ENCODE data around the gene PPP6R2.

The PPP6R2 gene

GRCh38 chr22:50434849-50435248 is 91.7 kb downstream of the PPP6R2 start:
- peak; percentile 55 for DNase-seq (ENCODE audit: low spot score)
- H3K36me3 ChIP-seq (ENCODE audit: low read depth): peaks cover 53% of the 10 kb centered on the region
- H3K4me3 ChIP-seq (ENCODE audit: severe bottlenecking): no peak overlapping the region
- H3K27me3 ChIP-seq (ENCODE audit: insufficient read depth, poor library complexity, severe bottlenecking): no peaks in the 10 kb centered on the region
- no peak for ATAC-seq (ENCODE audit: low read depth)
- H3K4me1 ChIP-seq (ENCODE audit: insufficient read depth, poor library complexity, severe bottlenecking): no peaks in the 10 kb centered on the region
- TF ChIP-seq, protein P1, sequence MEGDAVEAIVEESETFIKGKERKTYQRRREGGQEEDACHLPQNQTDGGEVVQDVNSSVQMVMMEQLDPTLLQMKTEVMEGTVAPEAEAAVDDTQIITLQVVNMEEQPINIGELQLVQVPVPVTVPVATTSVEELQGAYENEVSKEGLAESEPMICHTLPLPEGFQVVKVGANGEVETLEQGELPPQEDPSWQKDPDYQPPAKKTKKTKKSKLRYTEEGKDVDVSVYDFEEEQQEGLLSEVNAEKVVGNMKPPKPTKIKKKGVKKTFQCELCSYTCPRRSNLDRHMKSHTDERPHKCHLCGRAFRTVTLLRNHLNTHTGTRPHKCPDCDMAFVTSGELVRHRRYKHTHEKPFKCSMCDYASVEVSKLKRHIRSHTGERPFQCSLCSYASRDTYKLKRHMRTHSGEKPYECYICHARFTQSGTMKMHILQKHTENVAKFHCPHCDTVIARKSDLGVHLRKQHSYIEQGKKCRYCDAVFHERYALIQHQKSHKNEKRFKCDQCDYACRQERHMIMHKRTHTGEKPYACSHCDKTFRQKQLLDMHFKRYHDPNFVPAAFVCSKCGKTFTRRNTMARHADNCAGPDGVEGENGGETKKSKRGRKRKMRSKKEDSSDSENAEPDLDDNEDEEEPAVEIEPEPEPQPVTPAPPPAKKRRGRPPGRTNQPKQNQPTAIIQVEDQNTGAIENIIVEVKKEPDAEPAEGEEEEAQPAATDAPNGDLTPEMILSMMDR (IDR thresholded peaks at IDR 0.05; ENCODE audit: poor library complexity, severe bottlenecking): no peak
- no peaks in the 10 kb centered on the region for H3K9me3 ChIP-seq (ENCODE audit: severe bottlenecking)
- no peak overlapping the region for H3K27ac ChIP-seq (ENCODE audit: poor library complexity, severe bottlenecking)

DNA sequence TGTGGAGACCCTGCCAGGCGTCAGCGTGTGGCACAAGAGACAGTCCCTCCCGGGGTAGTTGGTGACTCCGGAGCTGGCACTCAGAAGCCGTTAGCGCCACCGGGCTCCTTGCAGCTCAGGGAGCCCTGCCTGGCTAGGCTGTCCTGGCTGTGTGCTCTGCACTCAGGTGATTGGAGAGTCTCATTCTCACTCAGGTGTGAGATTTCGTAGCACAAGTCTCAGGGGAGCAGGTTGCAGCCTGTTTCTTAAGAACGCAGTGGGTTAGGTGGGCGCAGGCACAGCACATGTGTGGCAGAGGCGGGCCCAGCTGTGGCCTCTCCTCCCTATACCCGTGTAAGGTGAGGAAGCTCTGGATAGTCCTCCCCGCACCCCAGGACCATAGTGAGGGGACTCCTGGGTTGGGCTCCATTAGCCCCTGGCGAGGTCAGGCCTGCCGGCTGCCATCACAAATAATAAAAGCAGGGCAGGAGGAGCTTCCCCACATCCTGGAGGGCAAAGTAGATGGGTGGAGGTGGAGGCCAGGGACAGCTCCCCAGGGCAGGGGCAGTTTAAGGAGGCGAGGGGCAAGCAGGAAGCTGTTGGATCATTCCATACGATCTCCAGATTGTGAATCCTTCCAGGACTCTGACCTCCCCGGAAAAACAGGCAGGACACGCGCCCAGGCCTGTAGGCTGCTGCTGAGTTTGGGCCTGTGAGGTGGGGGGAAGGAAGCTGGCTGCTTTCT is 92.3 kb downstream of the PPP6R2 start:
- Histone ChIP-seq H3K36me3 (ENCODE audit: low read depth) (peaks cover 53% of the 10 kb centered on the region), H3K4me3 (ENCODE audit: severe bottlenecking) (no peak overlapping the region), H3K4me1 (ENCODE audit: insufficient read depth, poor library complexity, severe bottlenecking) (no peaks in the 10 kb centered on the region), H3K9me3 (ENCODE audit: severe bottlenecking) (no peaks in the 10 kb centered on the region), H3K27me3 (ENCODE audit: insufficient read depth, poor library complexity, severe bottlenecking) (no peaks in the 10 kb centered on the region), H3K27ac (ENCODE audit: poor library complexity, severe bottlenecking) (peak overlapping the region; percentile 28)
- TF ChIP-seq, protein P1 (IDR thresholded peaks at IDR 0.05; ENCODE audit: poor library complexity, severe bottlenecking): no peak
- DNase-seq (ENCODE audit: low spot score) (peak; percentile 51), ATAC-seq (ENCODE audit: low read depth) (peak; percentile 49)

DNA sequence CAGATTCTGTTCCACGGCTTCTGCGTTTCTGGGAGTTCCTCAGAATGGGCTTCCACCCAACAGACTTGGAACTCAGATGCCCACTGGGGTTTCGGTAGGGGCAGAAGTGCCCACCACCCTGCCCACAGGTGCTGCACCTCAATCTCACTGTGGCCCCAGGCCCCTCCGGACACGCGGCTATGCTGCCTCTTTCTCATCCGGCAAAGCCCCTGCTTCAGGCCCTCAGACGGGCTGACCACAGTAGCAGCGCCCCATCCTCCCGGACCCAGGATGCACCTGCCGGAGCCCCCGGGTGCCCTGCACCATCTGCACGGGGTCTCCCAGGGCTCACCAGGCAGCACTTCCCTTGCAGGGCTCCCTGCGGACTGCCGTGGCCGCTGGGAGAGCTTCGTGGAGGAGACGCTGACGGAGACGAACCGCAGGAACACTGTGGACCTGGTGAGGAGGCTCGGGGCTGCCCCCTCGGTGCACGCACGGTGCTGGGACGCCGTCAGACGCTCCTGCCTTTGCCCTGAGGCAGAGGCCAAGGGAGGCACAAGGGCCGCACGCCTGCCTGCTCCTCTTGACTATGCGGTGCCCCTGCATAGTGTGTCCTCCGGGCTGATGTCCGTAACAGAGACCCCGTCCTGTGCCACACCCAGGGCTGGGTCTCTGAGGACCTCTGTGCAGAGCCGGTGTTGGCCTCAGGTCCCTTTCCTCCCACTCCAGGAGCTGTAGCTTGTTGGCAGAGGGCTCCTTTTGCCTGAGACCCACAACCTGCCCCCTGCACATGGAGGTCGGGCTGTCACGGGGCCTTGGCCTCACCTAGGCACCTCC is 93.1 kb downstream of the PPP6R2 start:
- Histone ChIP-seq H3K36me3 (ENCODE audit: low read depth) (peaks cover 55% of the 10 kb centered on the region), H3K4me1 (ENCODE audit: insufficient read depth, poor library complexity, severe bottlenecking) (no peaks in the 10 kb centered on the region), H3K9me3 (ENCODE audit: severe bottlenecking) (no peaks in the 10 kb centered on the region), H3K27me3 (ENCODE audit: insufficient read depth, poor library complexity, severe bottlenecking) (no peaks in the 10 kb centered on the region), H3K27ac (ENCODE audit: poor library complexity, severe bottlenecking) (peak overlapping the region; percentile 28), H3K4me3 (ENCODE audit: severe bottlenecking) (no peak overlapping the region)
- DNase-seq (ENCODE audit: low spot score) (peak; percentile 65), ATAC-seq (ENCODE audit: low read depth) (no peak)
- TF ChIP-seq, protein P1 (IDR thresholded peaks at IDR 0.05; ENCODE audit: poor library complexity, severe bottlenecking): no peak

GRCh38 chr22:50436841-50437341 is 93.8 kb downstream of the PPP6R2 start:
- Histone ChIP-seq H3K27ac (ENCODE audit: poor library complexity, severe bottlenecking) (no peak overlapping the region), H3K4me3 (ENCODE audit: severe bottlenecking) (no peak overlapping the region), H3K4me1 (ENCODE audit: insufficient read depth, poor library complexity, severe bottlenecking) (no peaks in the 10 kb centered on the region), H3K9me3 (ENCODE audit: severe bottlenecking) (no peaks in the 10 kb centered on the region), H3K36me3 (ENCODE audit: low read depth) (peaks cover 48% of the 10 kb centered on the region), H3K27me3 (ENCODE audit: insufficient read depth, poor library complexity, severe bottlenecking) (no peaks in the 10 kb centered on the region)
- TF ChIP-seq, protein P1 (IDR thresholded peaks at IDR 0.05; ENCODE audit: poor library complexity, severe bottlenecking): no peak
- ATAC-seq (ENCODE audit: low read depth): no peak
- peak; percentile 50 for DNase-seq (ENCODE audit: low spot score)

Data from RWPE2 (cell line).